K562 (cell line): ENCODE measurements around the gene CHRM4. TPM values are rescaled to one million over a fixed set of nuclear protein-coding genes. Genes with fewer than 3 reads are reported as not detected.

Source experiments
- FOXJ2 ChIP-seq: fragments of 200-800 bp; sonication (Bioruptor generic); IDR thresholded peaks from 2 replicates; pipeline ENCODE4 v1.6.1; 2016; ENCODE audit warnings: missing genetic modification characterization, missing compliant biosample characterization
- MIER1 ChIP-seq: fragments of 450-650 bp; IDR thresholded peaks from 2 replicates; pipeline ENCODE4 v1.6.1; 2016; ENCODE audit warnings: antibody characterized with exemption, mild to moderate bottlenecking, low read depth
- SREBF2 ChIP-seq: sonication (generic); formaldehyde crosslinking; IDR thresholded peaks from 2 replicates; pipeline ENCODE4 v1.4.0; 2020; ENCODE audit warnings: mild to moderate bottlenecking, missing genetic modification reagents
- THRAP3 ChIP-seq: fragments of 450-650 bp; IDR thresholded peaks from 2 replicates; pipeline ENCODE4 v1.6.1; 2016; ENCODE audit warnings: mild to moderate bottlenecking, inconsistent platforms, borderline replicate concordance
- ZBED1 ChIP-seq: IDR thresholded peaks from 2 replicates; pipeline ENCODE4 v1.6.1; 2014
- ZKSCAN3 ChIP-seq: fragments of 250-450 bp; sonication (Bioruptor Pico); IDR thresholded peaks from 2 replicates; pipeline ENCODE4 v1.4.0; 2020
- ZNF316 ChIP-seq: fragments of 450-650 bp; IDR thresholded peaks from 2 replicates; pipeline ENCODE4 v1.6.1; 2016
- ZNF395 ChIP-seq: fragments of 200-800 bp; sonication (Bioruptor generic); IDR thresholded peaks from 2 replicates; pipeline ENCODE4 v1.6.1; 2017; ENCODE audit warnings: missing genetic modification characterization, missing compliant biosample characterization
- ZNF778 ChIP-seq: fragments of 450-650 bp; formaldehyde crosslinking; IDR thresholded peaks from 2 replicates; pipeline ENCODE4 v1.4.0; 2020; ENCODE audit warnings: mild to moderate bottlenecking, moderate library complexity
- polyA plus RNA-seq, 8 experiments: library from polyadenylated mRNA; depleted of rRNA in 4 of 8; stranded (reverse) in 5 of 8; unstranded in 3 of 8; fragments of >200 nt; fragmentation: Nextera tagmentation in 2 of 8; fragmentation: Illumina TruSeq in 1 of 8; extraction: Ambion mirVana in 2 of 8; extraction: Trizol in 1 of 8; gene quantifications; 2 replicates each; pipeline versions ENCODE4 v1.2.1 to v1.2.3, GENCODE V29; 2011 to 2014; ENCODE audit warnings: inconsistent platforms in 1 of 8, missing spikeins in 1 of 8
- total RNA-seq, 7 experiments: library from RNA; depleted of rRNA in 6 of 7; stranded (reverse); fragments of >200 nt in 6 of 7; fragmentation: Illumina TruSeq in 2 of 7; extraction: Trizol in 2 of 7; gene quantifications; 2 replicates each; pipeline versions ENCODE4 v1.2.1 to v1.2.3, GENCODE V29; 2011 to 2021; ENCODE audit warnings: low replicate concordance in 1 of 7
- TF ChIP-seq, protein P1 (sequence below): fragments of 450-650 bp; IDR thresholded peaks from 2 replicates; pipeline ENCODE4 v1.6.1; 2016; ENCODE audit warnings: mild to moderate bottlenecking, moderate library complexity
- TF ChIP-seq, protein P2 (sequence below): sonication (generic); formaldehyde crosslinking; IDR thresholded peaks from 2 replicates; pipeline ENCODE4 v1.9.0; 2022; ENCODE audit warnings: mild to moderate bottlenecking, missing genetic modification reagents

CHRM4 gene
- total and polyA plus RNA-seq, 9 of the 15 experiments (the other 6 are each of a cell fraction or from before 2014, with no cell fraction given) = 0.22 to 1.3 (median 0.40) TPM; not detected in 2

DNA sequence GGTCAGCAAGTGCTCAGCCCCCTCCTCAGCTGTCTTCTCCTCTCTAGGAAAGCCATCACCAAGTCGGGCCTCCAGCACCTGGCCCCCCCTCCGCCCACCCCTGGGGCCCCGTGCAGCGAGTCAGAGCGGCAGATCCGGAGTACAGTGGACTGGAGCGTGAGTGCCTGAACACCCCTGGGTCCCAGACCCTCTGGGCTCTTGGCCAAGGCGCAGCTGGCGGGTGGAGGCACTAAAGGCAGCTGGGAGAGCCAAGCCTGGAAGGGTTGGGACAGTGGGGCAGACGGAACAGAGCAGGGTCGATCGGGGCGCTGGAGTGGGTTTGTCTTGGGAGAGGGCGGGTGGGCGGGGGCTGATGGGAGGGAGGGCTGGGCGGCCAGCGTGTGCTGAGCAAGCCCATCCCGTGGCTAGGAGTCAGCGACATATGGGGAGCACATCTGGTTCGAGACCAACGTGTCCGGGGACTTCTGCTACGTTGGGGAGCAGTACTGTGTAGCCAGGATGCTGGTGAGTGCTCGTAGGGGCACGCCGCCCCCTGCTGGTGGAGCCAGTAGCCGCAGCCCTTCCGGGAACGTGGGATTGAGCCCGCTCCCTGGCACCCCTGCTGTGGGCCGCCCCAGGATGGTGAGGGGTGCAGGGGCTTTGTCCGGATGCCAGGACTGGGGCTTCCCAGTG, 24.2 kb downstream of the CHRM4 start (continued):
- TF ChIP-seq, protein P1, sequence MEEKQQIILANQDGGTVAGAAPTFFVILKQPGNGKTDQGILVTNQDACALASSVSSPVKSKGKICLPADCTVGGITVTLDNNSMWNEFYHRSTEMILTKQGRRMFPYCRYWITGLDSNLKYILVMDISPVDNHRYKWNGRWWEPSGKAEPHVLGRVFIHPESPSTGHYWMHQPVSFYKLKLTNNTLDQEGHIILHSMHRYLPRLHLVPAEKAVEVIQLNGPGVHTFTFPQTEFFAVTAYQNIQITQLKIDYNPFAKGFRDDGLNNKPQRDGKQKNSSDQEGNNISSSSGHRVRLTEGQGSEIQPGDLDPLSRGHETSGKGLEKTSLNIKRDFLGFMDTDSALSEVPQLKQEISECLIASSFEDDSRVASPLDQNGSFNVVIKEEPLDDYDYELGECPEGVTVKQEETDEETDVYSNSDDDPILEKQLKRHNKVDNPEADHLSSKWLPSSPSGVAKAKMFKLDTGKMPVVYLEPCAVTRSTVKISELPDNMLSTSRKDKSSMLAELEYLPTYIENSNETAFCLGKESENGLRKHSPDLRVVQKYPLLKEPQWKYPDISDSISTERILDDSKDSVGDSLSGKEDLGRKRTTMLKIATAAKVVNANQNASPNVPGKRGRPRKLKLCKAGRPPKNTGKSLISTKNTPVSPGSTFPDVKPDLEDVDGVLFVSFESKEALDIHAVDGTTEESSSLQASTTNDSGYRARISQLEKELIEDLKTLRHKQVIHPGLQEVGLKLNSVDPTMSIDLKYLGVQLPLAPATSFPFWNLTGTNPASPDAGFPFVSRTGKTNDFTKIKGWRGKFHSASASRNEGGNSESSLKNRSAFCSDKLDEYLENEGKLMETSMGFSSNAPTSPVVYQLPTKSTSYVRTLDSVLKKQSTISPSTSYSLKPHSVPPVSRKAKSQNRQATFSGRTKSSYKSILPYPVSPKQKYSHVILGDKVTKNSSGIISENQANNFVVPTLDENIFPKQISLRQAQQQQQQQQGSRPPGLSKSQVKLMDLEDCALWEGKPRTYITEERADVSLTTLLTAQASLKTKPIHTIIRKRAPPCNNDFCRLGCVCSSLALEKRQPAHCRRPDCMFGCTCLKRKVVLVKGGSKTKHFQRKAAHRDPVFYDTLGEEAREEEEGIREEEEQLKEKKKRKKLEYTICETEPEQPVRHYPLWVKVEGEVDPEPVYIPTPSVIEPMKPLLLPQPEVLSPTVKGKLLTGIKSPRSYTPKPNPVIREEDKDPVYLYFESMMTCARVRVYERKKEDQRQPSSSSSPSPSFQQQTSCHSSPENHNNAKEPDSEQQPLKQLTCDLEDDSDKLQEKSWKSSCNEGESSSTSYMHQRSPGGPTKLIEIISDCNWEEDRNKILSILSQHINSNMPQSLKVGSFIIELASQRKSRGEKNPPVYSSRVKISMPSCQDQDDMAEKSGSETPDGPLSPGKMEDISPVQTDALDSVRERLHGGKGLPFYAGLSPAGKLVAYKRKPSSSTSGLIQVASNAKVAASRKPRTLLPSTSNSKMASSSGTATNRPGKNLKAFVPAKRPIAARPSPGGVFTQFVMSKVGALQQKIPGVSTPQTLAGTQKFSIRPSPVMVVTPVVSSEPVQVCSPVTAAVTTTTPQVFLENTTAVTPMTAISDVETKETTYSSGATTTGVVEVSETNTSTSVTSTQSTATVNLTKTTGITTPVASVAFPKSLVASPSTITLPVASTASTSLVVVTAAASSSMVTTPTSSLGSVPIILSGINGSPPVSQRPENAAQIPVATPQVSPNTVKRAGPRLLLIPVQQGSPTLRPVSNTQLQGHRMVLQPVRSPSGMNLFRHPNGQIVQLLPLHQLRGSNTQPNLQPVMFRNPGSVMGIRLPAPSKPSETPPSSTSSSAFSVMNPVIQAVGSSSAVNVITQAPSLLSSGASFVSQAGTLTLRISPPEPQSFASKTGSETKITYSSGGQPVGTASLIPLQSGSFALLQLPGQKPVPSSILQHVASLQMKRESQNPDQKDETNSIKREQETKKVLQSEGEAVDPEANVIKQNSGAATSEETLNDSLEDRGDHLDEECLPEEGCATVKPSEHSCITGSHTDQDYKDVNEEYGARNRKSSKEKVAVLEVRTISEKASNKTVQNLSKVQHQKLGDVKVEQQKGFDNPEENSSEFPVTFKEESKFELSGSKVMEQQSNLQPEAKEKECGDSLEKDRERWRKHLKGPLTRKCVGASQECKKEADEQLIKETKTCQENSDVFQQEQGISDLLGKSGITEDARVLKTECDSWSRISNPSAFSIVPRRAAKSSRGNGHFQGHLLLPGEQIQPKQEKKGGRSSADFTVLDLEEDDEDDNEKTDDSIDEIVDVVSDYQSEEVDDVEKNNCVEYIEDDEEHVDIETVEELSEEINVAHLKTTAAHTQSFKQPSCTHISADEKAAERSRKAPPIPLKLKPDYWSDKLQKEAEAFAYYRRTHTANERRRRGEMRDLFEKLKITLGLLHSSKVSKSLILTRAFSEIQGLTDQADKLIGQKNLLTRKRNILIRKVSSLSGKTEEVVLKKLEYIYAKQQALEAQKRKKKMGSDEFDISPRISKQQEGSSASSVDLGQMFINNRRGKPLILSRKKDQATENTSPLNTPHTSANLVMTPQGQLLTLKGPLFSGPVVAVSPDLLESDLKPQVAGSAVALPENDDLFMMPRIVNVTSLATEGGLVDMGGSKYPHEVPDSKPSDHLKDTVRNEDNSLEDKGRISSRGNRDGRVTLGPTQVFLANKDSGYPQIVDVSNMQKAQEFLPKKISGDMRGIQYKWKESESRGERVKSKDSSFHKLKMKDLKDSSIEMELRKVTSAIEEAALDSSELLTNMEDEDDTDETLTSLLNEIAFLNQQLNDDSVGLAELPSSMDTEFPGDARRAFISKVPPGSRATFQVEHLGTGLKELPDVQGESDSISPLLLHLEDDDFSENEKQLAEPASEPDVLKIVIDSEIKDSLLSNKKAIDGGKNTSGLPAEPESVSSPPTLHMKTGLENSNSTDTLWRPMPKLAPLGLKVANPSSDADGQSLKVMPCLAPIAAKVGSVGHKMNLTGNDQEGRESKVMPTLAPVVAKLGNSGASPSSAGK = no peak
- TF ChIP-seq ZBED1 = no peak
- no peak for TF ChIP-seq MIER1
- TF ChIP-seq, protein P2, sequence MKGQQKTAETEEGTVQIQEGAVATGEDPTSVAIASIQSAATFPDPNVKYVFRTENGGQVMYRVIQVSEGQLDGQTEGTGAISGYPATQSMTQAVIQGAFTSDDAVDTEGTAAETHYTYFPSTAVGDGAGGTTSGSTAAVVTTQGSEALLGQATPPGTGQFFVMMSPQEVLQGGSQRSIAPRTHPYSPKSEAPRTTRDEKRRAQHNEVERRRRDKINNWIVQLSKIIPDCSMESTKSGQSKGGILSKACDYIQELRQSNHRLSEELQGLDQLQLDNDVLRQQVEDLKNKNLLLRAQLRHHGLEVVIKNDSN = no peak
- TF ChIP-seq ZNF395 (CRISPR knock-in tag) = no peak
- no peak for TF ChIP-seq SREBF2 (CRISPR knock-in tag)
- no peak for TF ChIP-seq THRAP3
- TF ChIP-seq ZNF316 = no peak
- TF ChIP-seq ZNF778 (CRISPR knock-in tag) = no peak
- TF ChIP-seq ZKSCAN3 (CRISPR knock-in tag) = no peak
- no peak for TF ChIP-seq FOXJ2 (tag)
